ENCODE data around the gene SNX20. TPM values are rescaled to one million over a fixed set of nuclear protein-coding genes. Genes with fewer than 3 reads are reported as not detected.
A peak's percentile ranks its signal among the peaks of the same experiment; 100 is the strongest.

Gene SNX20, protein sequence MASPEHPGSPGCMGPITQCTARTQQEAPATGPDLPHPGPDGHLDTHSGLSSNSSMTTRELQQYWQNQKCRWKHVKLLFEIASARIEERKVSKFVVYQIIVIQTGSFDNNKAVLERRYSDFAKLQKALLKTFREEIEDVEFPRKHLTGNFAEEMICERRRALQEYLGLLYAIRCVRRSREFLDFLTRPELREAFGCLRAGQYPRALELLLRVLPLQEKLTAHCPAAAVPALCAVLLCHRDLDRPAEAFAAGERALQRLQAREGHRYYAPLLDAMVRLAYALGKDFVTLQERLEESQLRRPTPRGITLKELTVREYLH
- 34.3 TPM in 2 replicates for total RNA-seq

GRCh38 chr16:50681021-50681885 is at the start of gene SNX20:
Gene SNX20 (minus strand): TSS chr16:50681312. CDS start chr16:50677526, 3,786 bp downstream.
- peaks cover 25% of the 10 kb centered on the region for H3K36me3 Mint-ChIP-seq (ENCODE audit: low read depth)

GRCh38 chr16:50724306-50724705 is 43.2 kb upstream of the SNX20 start:
- H3K27me3 Mint-ChIP-seq (ENCODE audit: insufficient read depth), result no peaks in the 10 kb centered on the region
- peaks cover 33% of the 10 kb centered on the region for H3K9me3 Mint-ChIP-seq
- intact Hi-C loops (cut with micrococcal nuclease), result no loop called here
- no peak overlapping the region for H3K27ac Mint-ChIP-seq
- peaks cover 53% of the 10 kb centered on the region for H3K36me3 Mint-ChIP-seq (ENCODE audit: low read depth)
- no peak for DNase-seq (ENCODE audit: low spot score)
- peaks cover 29% of the 10 kb centered on the region for H3K4me1 Mint-ChIP-seq (ENCODE audit: low read depth)
- no peak overlapping the region for H3K4me3 Mint-ChIP-seq

More at GRCh38 chr16:50681021-50681885, at the start of gene SNX20:
- DNase-seq (ENCODE audit: low spot score), result peak; percentile 41
- intact Hi-C loops (cut with micrococcal nuclease), result loop anchor here (1.0 to 5.0 kb wide), 4 partner anchors 14 to 526 kb away; partner anchors contain the start of gene ADCY7
- Mint-ChIP-seq H3K9me3 (no peaks in the 10 kb centered on the region), H3K27me3 (ENCODE audit: insufficient read depth) (no peaks in the 10 kb centered on the region), H3K4me3 (peak within 1 kb of the TSS; percentile 82), H3K4me1 (ENCODE audit: low read depth) (peaks cover 90% of the 10 kb centered on the region), H3K27ac (peak within 1 kb of the TSS; percentile 85)

GRCh38 chr16:50722960-50723359 is 41.8 kb upstream of the SNX20 start:
- no peak overlapping the region for H3K27ac Mint-ChIP-seq
- H3K27me3 Mint-ChIP-seq (ENCODE audit: insufficient read depth), result no peaks in the 10 kb centered on the region
- H3K36me3 Mint-ChIP-seq (ENCODE audit: low read depth), result peaks cover 49% of the 10 kb centered on the region
- DNase-seq (ENCODE audit: low spot score), result no peak
- intact Hi-C loops (cut with micrococcal nuclease), result no loop called here
- peaks cover 33% of the 10 kb centered on the region for H3K9me3 Mint-ChIP-seq
- H3K4me1 Mint-ChIP-seq (ENCODE audit: low read depth), result peaks cover 33% of the 10 kb centered on the region
- H3K4me3 Mint-ChIP-seq, result no peak overlapping the region

DNA sequence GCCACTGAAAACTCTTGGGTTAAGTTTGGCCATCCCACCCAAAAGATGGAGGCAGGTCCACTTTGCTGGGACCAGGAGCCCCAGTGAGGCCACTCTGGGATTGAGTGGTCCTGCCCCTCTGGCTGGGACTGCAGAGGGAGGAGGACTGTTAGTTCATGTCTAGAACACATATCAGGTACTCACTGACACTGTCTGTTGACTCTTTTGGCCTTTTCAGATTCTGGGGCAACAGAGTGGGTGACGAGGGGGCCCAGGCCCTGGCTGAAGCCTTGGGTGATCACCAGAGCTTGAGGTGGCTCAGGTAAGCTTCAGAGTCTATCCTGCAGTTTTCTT is 41.3 kb upstream of the SNX20 start:
- peak overlapping the region; percentile 59 for H3K27ac Mint-ChIP-seq
- H3K9me3 Mint-ChIP-seq, result peaks cover 33% of the 10 kb centered on the region
- no peak for DNase-seq (ENCODE audit: low spot score)
- peaks cover 37% of the 10 kb centered on the region for H3K4me1 Mint-ChIP-seq (ENCODE audit: low read depth)
- intact Hi-C loops (cut with micrococcal nuclease), result no loop called here
- H3K27me3 Mint-ChIP-seq (ENCODE audit: insufficient read depth), result no peaks in the 10 kb centered on the region
- H3K4me3 Mint-ChIP-seq, result no peak overlapping the region
- H3K36me3 Mint-ChIP-seq (ENCODE audit: low read depth), result peaks cover 48% of the 10 kb centered on the region

DNA sequence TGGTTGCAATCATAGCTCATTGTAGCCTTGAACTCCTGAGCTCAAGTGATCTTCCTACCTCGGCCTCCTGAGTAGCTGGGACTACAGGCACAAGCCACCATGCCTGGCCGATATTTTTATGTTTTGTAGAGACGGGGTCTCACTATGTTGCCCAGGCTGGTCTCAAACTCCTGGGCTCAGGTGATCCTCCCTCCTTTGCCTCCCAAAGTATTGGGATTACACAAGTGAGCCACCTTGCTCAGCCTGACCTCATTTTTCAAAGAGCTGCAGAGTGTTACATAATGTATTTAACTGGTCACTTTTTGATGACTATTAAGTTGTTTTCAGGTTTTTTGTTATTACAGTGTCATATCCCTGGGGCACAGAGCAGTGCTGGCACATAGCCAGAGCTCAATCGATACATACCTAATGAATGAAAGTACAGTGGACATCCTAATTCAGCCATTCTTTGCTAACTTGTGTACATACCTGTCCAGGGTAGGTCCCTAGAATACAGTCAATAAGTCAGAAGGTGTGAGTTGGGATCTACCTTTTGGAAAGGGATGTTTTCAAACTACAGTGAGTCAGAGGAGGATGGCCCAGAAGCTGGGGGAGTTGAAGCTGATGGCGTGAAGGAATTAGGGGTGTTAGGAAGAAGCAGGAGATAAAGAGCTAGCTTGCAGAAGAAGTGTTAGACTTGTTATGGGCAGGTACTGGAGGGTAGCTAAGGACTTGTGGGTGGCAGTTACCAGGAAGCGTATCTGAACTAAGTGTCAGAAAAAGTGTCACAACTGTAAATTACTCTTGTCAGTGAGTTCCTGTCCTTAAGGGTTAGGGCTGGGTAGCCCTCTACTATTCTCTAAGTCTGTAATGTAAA is 40.7 kb upstream of the SNX20 start:
- H3K9me3 Mint-ChIP-seq, result peaks cover 33% of the 10 kb centered on the region
- H3K36me3 Mint-ChIP-seq (ENCODE audit: low read depth), result peaks cover 48% of the 10 kb centered on the region
- H3K27ac Mint-ChIP-seq, result peak overlapping the region; percentile 59
- intact Hi-C loops (cut with micrococcal nuclease), result no loop called here
- H3K4me3 Mint-ChIP-seq, result no peak overlapping the region
- DNase-seq (ENCODE audit: low spot score), result no peak
- H3K27me3 Mint-ChIP-seq (ENCODE audit: insufficient read depth), result no peaks in the 10 kb centered on the region
- H3K4me1 Mint-ChIP-seq (ENCODE audit: low read depth), result peaks cover 43% of the 10 kb centered on the region

DNA sequence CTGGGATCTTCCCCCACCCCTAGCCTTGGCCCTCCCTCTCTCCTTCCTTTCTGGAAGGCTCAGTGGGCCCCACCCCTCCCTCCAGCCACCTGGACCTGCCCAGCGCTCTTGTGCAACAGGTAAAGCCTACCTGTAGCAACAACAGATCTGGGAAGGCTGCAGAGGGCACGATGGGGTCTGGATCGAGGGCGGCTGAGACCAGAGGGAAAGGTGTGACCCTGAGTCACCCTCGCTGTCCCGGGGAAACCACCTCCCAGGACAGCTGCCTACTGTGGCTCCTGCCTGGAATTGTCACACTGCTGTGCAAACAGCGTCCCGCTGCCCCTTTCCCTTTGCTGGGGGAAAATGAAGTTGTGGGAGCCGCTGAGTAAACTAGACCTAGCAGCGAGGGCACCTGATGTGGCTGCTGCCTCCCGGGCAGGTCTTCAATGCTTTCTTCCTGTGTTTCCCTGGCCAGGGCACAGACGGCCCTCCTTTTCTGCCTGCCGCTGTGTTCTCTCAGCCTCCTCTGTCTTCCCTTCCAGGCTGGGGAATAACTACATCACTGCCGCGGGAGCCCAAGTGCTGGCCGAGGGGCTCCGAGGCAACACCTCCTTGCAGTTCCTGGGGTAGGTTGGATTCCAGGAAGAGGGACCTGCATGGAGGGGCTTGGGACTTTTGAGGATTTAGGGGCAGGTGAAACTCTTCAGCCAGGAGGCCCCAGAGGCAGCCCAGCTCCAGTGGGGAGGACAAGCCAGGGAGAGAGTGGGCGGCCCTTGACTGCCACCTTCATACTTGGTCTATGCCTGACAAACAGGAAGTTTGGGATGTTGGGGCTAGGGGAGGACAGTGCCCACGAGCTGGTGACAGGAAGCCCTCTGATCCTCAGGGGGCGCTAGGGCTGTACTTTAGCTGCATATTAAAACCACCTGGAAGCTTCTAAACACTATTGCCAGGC is 38.6 kb upstream of the SNX20 start:
- no peak for DNase-seq (ENCODE audit: low spot score)
- Mint-ChIP-seq H3K9me3 (peaks cover 24% of the 10 kb centered on the region), H3K36me3 (ENCODE audit: low read depth) (peaks cover 35% of the 10 kb centered on the region), H3K27me3 (ENCODE audit: insufficient read depth) (no peaks in the 10 kb centered on the region), H3K27ac (peak overlapping the region; percentile 21), H3K4me3 (no peak overlapping the region), H3K4me1 (ENCODE audit: low read depth) (peaks cover 47% of the 10 kb centered on the region)
- intact Hi-C loops (cut with micrococcal nuclease), result no loop called here

GRCh38 chr16:50718761-50719400 is 37.8 kb upstream of the SNX20 start:
- H3K27me3 Mint-ChIP-seq (ENCODE audit: insufficient read depth), result no peaks in the 10 kb centered on the region

GRCh38 chr16:50718061-50718760 is 37.1 kb upstream of the SNX20 start:
- peaks cover 9% of the 10 kb centered on the region for H3K9me3 Mint-ChIP-seq
- H3K4me3 Mint-ChIP-seq, result no peak overlapping the region
- H3K27ac Mint-ChIP-seq, result no peak overlapping the region
- H3K27me3 Mint-ChIP-seq (ENCODE audit: insufficient read depth), result no peaks in the 10 kb centered on the region
- H3K36me3 Mint-ChIP-seq (ENCODE audit: low read depth), result peaks cover 21% of the 10 kb centered on the region
- DNase-seq (ENCODE audit: low spot score), result no peak
- intact Hi-C loops (cut with micrococcal nuclease), result no loop called here
- peaks cover 42% of the 10 kb centered on the region for H3K4me1 Mint-ChIP-seq (ENCODE audit: low read depth)

More at GRCh38 chr16:50718761-50719400, 37.8 kb upstream of the SNX20 start:
- no peak overlapping the region for H3K27ac Mint-ChIP-seq
- H3K9me3 Mint-ChIP-seq, result peaks cover 16% of the 10 kb centered on the region
- H3K4me3 Mint-ChIP-seq, result no peak overlapping the region
- DNase-seq (ENCODE audit: low spot score), result no peak
- intact Hi-C loops (cut with micrococcal nuclease), result no loop called here
- H3K36me3 Mint-ChIP-seq (ENCODE audit: low read depth), result peaks cover 28% of the 10 kb centered on the region
- H3K4me1 Mint-ChIP-seq (ENCODE audit: low read depth), result peaks cover 44% of the 10 kb centered on the region

DNA sequence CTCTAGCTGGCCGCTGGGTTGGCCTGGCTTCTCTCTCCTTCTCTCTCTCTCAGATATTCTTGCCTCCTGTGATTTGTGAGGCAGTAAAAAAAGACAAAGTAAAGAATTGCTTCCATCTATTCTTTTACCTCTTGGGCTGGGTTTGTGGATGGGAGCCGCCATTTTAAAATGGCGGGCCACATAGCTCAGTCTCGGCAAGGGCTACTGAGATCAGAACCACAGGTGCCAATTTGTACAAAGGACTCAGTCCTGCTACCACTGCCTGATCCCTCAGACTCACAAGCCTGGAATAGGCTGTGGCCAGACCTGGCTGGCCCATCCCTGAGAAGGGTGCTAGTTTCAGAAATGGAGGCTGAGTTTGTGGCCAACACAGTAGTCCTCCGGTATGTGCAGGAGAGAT is 36.4 kb upstream of the SNX20 start:
- intact Hi-C loops (cut with micrococcal nuclease), result no loop called here
- Mint-ChIP-seq H3K27ac (no peak overlapping the region), H3K9me3 (peaks cover 2% of the 10 kb centered on the region), H3K4me3 (no peak overlapping the region), H3K36me3 (ENCODE audit: low read depth) (peaks cover 15% of the 10 kb centered on the region), H3K27me3 (ENCODE audit: insufficient read depth) (no peaks in the 10 kb centered on the region), H3K4me1 (ENCODE audit: low read depth) (peaks cover 40% of the 10 kb centered on the region)
- DNase-seq (ENCODE audit: low spot score), result no peak

DNA sequence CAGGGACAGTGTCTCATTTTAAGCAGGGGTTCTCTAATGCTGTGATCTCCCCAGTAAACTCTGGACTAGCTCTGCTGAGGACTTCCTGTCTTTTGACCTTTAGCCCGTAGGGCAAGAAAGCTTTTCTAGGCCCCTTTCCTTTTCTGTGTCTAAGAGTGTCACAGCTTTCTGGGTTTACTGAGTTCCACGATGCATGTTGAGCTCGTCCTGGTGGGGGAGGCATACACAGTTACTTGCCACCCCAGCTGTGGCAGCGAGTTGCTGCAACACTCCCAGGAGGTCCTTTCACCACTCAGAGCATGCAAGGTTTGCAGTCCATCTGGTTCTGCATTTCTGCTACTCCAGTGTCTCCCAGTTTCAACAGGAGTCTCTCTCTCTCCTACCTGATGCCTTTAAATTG is 36.0 kb upstream of the SNX20 start:
- Mint-ChIP-seq H3K4me3 (no peak overlapping the region), H3K36me3 (ENCODE audit: low read depth) (peaks cover 13% of the 10 kb centered on the region), H3K4me1 (ENCODE audit: low read depth) (peaks cover 36% of the 10 kb centered on the region), H3K27me3 (ENCODE audit: insufficient read depth) (no peaks in the 10 kb centered on the region), H3K27ac (no peak overlapping the region), H3K9me3 (no peaks in the 10 kb centered on the region)
- intact Hi-C loops (cut with micrococcal nuclease), result no loop called here
- DNase-seq (ENCODE audit: low spot score), result no peak

- Mint-ChIP-seq H3K4me1 (ENCODE audit: low read depth) (peaks cover 43% of the 10 kb centered on the region), H3K27ac (no peak overlapping the region), H3K36me3 (ENCODE audit: low read depth) (peaks cover 13% of the 10 kb centered on the region), H3K4me3 (no peak overlapping the region), H3K27me3 (ENCODE audit: insufficient read depth) (no peaks in the 10 kb centered on the region), H3K9me3 (peaks cover 3% of the 10 kb centered on the region)
- no peak for DNase-seq (ENCODE audit: low spot score)
- intact Hi-C loops (cut with micrococcal nuclease), result no loop called here
Measured at GRCh38 chr16:50712956-50713355, 31.8 kb upstream of the SNX20 start.

Data from activated T-helper 1 cell treated with anti-CD3 and anti-CD28 coated beads, Interleukin-12 subunit alpha, Interleukin-12 subunit beta, Interleukin-2, Interleukin-4 antibody, amounts not matched to agents 30 ng/mL and 10 ng/mL and 1 ng/mL, durations not matched to agents 14 hours and 24 hours and 36 hours (primary cell).